Astrocyte (in vitro differentiated cells and primary cell): ENCODE results near the gene CHCT1.

Experiments
- EZH2 ChIP-seq: IDR thresholded peaks from 2 replicates; pipeline ENCODE4 v1.6.1; 2012; ENCODE audit warnings: mild to moderate bottlenecking, low read length, inconsistent platforms; ENCODE audit not compliant: insufficient read depth
- TF ChIP-seq, protein P1 (sequence below): IDR thresholded peaks from 2 replicates; pipeline ENCODE4 v1.5.1; 2011; ENCODE audit warnings: low read depth, mild to moderate bottlenecking, inconsistent platforms, low read length, moderate library complexity; ENCODE audit not compliant: insufficient read depth

DNA sequence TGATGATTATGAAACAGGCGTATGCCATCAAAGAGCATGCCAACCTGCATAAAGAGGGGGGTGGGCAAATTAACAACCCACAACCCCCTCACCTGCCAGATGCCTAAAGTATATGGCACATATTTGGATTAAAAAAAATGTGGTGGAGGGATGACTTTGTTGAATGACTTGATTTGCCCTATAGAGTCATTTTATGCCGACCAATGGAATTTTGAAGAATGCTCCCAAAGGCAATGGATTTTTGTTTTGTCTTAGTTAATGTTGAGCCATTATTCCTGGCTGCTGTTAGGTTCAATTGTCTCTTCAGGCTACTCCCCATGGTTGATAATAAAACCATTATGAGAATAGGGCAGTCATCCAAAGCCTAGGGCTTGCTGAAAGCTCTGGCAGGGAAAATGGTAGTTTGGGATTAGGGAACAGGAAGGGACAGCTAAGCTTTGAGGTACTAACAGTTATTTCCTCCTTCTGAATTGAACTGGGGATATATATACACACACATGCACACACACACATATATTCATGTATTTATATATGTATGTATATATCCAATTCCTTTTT, 5.8 kb upstream of the CHCT1 start:
- TF ChIP-seq, protein P1, sequence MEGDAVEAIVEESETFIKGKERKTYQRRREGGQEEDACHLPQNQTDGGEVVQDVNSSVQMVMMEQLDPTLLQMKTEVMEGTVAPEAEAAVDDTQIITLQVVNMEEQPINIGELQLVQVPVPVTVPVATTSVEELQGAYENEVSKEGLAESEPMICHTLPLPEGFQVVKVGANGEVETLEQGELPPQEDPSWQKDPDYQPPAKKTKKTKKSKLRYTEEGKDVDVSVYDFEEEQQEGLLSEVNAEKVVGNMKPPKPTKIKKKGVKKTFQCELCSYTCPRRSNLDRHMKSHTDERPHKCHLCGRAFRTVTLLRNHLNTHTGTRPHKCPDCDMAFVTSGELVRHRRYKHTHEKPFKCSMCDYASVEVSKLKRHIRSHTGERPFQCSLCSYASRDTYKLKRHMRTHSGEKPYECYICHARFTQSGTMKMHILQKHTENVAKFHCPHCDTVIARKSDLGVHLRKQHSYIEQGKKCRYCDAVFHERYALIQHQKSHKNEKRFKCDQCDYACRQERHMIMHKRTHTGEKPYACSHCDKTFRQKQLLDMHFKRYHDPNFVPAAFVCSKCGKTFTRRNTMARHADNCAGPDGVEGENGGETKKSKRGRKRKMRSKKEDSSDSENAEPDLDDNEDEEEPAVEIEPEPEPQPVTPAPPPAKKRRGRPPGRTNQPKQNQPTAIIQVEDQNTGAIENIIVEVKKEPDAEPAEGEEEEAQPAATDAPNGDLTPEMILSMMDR, result no peak
- TF ChIP-seq EZH2, result no peak
